NK-92 treated with Interleukin-12 subunit alpha and Interleukin-12 subunit beta, amount 100 ng/mL, for 24 hours (cell line): Measurements from ENCODE around the gene SELENOI.

Experiments
- DNase-seq: peaks from one replicate; lab custom pipeline; 2025; lab: John Stamatoyannopoulos, UW

SELENOI gene

DNA sequence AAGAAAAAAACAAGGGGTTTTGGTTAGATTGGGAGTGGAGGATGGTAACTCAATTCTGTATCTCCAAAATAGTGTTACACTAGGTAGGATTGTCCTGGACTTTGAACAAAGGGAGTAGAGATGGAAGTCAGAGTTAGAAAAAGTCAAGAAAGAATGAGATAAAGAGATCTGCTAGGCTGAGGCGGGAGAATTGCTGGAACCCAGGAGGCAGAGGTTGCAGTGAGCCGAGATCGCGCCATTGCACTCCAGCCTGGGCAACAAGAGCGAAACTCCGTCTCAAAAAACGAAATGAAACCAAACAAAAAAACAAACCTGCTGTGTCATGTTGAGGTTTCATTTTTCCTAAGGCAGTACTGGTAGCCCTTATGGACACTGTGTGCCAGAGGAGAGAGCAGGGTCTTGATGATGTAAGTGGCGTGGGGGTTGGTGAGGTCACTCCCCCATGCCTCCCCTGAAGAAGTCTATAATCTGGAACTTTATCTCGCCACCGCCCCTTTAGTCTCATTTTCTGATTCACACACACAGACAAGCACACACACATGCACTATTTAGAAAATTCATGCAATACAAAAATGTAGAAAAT, 66.2 kb downstream of the SELENOI start:
- no peak for DNase-seq

DNA sequence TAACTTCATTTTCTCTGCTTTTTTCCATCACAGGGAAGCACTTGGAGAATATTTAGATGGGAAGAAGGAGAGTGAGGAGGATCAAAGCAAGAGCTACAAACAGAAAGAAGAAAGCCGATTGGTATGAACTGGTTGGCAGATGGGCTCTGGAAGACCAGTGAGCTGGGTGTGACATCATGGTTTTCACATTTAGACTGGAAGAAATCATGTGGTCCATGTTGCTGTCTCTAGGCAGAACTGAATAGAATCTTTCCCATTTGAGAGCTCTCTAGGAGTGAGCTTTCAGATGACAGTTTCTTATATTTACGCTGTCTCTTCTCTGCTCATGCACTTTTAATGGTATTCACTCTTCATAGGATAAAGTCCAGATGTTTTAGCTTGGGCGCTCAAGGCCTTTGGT, 68.4 kb downstream of the SELENOI start:
- DNase-seq, result no peak

DNA sequence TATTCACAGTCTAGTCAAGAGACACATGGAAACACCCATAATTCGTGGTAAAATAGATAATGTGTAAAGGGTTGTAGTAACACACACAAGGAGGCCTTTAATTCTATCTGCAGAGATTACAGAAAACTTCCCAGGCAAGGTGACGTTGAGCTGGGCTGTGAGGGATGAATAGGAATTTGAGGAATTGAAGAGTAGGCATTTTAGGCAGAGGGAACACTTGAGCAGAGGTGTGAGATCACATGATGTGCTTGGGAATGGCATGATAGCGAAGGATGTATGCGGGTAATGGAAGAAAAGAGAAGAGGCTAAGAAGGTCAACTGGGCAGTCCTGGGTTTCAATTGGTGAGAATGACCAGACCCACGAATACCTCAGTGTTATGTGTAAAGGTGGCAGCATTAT, 76.0 kb downstream of the SELENOI start:
- DNase-seq, result no peak

GRCh38 chr2:26422947-26423629, 77.1 kb downstream of the SELENOI start:
- DNase-seq, result no peak

DNA sequence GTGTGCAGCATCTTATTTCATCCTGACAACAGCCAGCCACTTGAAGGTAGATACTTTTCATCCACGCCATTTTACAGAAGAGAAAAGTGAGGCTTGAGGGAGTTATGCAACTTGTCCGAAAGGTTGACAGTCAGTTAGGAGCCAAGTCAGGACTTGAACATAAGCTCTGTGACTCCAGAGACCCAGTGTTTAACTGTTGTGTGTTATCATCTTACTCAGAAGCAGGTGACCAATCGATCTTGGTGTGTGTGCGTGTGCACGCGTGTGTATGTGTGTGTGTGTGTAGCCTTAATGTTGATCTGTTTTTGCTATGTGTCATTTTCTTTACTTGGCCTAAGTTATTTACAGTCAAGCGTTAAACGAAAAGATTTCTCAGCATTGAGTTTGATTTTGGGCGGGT, 77.8 kb downstream of the SELENOI start:
- DNase-seq, result no peak

- DNase-seq, result no peak
Measured at GRCh38 chr2:26424221-26424620, 78.3 kb downstream of the SELENOI start.

DNA sequence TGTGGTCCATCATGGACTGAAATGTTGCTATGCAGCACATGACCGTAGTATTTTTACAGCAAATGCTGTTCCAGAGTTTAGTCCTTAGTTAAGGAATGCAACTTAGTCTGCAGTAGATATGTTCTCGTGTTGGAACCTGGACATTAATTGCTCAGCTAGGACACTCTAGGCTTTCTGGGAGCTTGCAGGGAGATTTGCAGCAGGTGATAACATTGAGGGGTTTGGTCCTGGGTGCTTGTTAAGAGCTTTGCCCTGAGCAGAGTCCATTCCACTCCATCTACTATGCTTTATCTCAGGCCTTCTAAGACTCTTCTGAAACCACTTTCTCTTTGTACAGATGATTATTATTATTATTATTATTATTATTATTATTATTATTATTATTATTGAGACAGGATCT, 82.9 kb downstream of the SELENOI start:
- DNase-seq, result no peak

GRCh38 chr2:26429779-26430578, 84.0 kb downstream of the SELENOI start:
- no peak for DNase-seq

DNA sequence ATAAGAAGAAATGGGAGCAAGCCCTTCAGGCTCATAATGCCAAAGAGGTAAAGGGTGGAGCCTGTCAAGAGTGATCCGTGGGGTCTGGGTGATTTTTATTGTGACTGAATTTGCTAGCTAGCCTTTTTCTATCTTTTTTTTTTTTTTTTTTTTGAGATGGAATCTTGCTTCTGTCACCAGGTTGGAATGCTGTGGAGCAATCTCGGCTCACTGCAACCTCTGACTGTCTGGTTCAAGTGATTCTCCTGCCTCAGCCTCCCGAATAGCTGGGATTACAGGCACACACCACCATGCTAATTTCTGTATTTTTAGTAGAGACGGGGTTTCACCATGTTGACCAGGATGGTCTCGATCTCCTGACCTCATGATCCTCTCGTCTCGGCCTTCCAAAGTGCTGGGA, 84.9 kb downstream of the SELENOI start:
- no peak for DNase-seq

DNA sequence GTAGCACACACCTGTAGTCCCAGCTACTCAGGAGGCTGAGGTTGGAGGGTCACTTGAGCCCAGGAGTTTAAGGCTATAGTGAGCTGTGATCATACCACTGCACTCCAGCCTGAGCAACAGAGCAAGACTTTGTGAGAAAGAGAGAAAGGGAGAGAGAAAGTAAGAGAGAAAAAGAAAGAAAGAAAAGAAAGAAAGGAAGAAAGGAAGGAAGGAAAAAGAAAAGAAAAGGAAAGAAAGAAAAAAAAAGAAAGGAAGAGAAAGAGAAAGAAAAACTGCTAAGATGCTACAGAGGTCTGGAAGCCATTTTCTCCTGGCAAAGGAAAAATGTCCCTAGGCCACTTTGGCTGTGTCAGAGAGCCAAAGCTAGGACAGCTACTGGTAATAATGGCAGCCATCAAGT, 86.4 kb downstream of the SELENOI start:
- DNase-seq, result no peak

DNA sequence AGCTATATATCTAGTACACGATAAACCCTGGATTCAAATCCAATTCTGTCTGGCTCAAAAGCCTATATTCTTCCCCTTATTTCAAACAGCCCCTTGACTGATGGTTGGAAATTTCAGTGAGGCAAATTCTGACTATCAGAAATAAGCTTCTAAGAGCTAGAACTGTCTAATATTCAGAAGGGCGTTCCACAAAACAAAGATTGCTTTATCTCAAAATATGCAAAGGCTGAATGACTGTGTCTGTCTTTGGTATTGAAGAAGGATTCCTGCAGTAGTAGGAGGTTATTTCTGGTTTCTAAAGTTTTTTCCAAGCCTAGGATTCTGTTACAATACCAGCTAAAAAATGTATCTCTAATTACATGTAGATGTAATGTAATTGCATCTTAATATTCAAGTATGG, 86.9 kb downstream of the SELENOI start:
- DNase-seq, result no peak

DNA sequence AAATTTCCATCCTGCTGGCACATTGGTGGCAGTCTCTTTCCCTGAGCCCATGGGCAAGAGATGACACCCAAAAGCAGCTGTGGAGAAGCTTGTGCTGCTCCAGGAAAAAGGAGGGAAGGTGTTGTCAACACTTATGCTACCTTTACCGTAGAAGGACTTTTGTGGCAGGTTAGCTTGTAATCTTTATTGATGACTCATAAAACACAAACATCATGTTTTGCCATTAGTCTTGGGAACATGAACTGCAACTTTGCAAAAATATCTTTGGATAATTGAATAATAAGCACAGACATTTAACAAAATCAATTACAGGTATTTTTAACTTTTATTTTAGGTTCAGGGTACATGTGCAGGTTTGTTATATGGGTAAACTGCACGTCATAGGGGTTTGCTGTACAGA, 89.2 kb downstream of the SELENOI start:
- DNase-seq, result no peak

GRCh38 chr2:26438526-26438925, 92.6 kb downstream of the SELENOI start:
- no peak for DNase-seq

GRCh38 chr2:26438926-26439325, 93.0 kb downstream of the SELENOI start:
- no peak for DNase-seq

DNA sequence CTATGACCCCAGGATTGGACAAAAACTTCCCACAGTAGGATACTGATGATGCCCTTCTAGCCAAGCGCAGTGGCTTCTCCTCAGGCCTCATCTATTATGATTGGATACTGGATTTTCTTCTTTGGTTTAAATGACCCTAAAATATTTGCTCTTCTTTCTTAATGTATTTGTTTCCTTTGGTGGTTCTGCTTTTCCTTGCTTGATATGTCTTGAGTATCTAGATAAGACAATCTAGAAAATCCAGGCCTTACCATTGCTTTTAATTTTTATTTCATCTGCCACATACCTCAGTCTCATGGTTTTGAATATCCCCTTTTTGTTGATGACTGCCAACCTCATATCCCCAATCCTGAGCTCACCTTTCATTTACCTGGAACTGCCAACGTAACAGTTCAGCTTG, 96.4 kb downstream of the SELENOI start:
- no peak for DNase-seq

GRCh38 chr2:26442707-26443106, 96.8 kb downstream of the SELENOI start:
- no peak for DNase-seq

- DNase-seq, result no peak
Measured at GRCh38 chr2:26444236-26444635, 98.3 kb downstream of the SELENOI start.
